Fibroblast of skin of right quadriceps (primary cell): ENCODE results near the gene MYOG.
A peak's percentile ranks its signal among the peaks of the same experiment; 100 is the strongest.

Experiments
- DNase-seq: peaks from one replicate; pipeline ENCODE4 v3.0.0-alpha.2; 2013

The MYOG gene

DNA sequence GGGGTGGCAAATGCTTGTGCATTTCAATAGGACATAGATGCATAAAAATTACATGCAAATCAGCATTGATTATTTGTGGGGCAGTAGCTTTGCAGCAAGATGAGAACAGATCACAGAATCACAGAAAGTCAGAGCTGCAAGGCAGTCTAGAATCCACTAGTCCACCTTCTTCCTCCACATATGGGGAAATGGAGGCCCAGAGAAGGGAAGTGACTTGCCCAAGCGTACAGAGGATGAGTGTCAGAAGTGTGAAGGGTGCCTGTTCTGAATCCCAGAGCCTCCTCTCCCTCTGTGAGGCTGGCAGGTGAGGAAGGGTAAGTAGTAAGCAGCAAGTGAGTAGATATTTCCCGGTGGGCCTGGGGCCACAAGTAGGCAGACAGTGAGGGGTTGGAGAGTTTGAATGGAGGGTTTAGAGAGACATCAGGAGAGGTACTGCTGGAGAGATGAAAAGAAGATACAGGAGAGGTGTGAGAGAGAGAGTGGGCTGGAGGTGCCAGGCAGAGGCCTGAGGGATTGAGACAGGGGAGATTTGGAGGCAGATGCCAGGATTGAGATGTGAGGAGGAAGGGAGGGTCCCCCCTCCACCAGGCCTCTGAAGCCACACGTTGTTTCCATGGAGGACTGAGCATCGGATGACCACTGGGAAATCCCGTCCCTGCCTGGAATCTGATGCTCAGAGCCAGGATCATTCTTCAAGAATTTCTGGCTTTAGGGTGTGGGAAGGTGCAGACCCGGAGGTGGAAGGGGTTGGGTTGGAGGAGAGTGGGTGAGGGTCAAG is 4.8 kb upstream of the MYOG start:
- no peak for DNase-seq

DNA sequence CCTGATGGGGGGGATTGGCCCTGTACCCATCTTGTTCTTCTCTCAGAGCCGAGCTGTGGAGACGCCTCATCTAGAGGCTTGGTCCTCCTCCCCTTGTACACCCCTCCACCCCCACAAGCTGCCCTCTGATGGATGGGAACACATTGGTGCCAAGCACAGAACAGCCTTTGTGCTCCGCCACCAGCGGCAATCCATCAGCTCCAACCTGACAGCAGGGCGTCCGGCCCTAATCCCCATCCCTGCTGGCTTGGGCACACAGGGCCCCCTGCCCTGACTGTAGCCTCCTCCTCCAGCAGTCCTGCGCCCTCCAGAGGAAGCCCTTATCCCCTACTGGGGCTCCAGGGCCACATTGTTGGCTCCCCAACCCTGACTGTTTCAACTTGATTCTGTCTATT is 3.8 kb upstream of the MYOG start:
- DNase-seq = no peak

DNA sequence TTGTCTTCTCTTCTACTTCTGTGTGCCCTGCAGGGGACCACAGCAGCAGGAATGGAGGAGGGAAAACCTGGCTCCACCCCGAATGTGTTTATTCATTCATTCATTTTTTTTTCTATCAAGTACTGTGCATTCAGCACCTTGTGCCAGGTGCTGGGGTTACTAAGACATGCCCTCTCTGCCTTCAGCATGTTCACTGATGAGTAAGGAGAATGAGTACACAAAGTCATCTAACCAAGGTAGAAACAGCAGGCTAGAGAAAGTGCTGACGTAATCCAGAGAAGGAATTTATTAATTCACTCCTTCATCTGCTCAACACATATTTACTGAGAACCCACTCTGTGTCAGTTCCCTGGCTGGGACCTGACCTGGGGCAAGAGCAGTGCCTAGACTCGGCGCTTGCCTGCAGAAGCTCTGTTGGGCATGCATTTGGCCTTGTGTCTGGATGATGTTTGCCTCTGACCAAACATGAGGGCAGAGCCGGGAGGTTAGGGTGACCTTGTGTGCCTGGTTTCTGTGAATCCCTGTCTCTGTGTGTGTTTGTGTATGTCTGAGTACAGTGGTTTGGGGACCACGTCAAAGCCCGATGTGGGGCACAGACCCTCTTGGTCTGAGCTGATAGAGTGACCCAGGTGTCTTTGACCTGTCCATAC is 3.3 kb upstream of the MYOG start:
- no peak for DNase-seq

DNA sequence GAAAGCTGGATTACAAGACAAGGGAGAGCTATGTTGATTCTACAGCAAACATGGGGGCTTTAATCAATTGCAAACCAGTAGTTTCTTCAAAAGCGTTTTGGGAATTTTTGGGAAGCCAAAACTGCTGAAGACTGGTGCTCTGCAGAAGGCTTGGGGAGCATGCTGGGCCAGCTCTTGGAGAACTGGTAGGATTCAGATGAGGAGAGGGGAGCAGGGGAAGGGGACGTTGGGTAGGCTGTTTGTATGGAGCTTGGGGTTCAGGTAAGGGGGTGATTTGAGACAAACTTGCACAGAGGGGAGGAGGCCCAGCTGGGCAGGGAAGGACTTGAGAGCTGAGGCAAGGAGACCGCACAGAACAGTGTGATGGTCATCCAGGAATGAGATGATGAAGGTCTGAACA is 2.6 kb upstream of the MYOG start:
- no peak for DNase-seq

DNA sequence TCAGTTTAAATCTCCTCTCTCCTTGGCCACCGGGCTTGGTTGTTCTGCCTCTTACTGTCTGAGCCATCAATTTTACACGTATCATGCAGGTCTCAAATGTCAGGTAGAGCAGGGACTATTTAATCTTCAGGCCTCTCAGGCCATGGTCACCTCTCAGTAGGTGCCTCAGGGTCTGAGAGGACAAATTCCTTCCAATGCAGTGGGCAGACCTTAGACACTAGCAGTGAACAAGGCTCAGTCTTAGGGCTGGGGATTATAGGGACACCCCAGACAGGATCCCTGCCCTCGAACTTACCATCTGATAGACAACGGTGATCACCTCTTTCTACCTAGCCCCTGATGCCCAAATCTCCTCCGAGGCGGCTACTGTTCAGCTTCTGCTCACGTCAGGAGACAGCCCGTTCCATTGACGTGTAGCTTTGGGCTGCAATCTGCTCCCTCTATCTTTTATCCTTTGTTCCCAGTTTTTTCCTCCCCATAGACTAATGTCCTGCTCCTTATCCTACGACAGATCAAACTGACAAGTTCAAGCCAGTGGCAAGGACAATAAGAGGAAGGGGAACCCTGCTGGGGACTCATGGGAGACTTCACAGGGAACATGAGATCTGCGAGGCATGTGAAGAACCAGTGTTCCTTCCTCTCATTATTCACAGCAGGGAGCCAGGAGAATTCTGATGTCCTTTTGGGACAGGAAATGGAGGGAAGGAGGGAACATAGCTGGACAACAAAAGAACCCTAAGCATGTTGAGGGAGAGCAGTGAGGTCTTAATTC is 1.4 kb upstream of the MYOG start:
- DNase-seq = no peak

DNA sequence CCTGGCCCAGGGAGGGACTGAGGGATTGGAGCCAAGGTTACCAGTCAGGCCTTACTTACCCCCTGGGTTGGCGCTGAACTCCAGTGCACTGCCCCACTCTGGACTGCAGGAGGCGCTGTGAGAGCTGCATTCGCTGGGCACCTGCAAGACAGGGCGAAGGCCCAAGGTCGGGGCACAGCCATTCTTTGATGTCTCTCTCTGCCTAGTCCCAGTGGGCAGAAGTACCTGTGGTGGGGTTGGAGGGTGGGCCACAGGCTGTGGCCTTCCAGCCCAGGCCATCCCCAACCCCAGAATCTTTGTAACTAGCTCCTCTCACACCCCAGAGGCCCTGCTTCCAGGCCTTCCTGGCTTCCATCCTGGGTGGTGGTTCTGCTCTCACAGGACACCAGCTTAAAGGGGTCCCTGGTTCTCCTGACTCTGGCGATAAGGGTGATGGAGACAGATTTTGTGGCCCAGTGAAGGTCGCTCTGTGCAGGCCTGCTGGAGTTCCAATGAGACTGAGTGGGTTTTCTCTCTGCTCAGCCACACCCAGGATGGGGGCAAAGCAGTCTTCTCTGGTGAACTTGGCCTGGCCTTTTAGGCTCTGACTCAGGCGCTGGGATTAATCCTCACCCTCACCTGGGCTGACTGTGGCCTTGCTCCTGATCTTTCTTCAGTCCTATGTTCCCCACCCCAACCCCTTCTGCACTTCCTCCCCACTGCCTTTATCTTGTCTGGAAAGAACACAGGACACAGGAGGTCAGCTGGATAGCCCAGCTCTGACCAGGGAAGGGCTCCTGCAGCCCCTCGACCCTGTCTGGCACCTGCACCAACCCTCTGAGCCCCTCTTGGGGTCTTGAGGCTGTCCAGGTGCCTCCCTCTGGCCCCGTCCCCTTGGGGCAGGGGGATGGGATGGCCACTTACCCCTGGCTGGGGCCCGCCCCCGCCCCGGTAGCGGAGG is 954 bp downstream of the MYOG start:
- no peak for DNase-seq

DNA sequence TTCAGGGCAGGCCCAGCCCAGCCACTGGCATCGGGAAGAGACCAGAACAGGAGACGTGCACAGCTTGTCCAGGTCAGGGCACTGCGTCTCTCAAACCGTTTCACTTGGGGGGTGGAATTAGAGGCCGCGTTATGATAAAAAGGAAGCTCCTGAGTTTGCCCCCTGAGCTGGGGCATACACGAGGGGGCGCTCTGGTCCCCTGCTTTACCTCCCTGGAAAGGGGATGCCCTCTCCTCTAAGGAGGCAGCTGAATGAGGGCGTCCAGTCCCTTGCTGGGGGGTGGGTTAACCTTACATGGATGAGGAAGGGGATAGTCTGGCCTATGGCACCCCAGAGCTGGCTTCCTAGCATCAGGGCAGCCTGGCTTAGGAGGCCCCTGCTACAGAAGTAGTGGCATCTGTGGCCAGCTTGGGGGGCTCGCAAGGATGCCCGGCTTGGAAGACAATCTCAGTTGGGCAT is 2.3 kb downstream of the MYOG start:
- no peak for DNase-seq

DNA sequence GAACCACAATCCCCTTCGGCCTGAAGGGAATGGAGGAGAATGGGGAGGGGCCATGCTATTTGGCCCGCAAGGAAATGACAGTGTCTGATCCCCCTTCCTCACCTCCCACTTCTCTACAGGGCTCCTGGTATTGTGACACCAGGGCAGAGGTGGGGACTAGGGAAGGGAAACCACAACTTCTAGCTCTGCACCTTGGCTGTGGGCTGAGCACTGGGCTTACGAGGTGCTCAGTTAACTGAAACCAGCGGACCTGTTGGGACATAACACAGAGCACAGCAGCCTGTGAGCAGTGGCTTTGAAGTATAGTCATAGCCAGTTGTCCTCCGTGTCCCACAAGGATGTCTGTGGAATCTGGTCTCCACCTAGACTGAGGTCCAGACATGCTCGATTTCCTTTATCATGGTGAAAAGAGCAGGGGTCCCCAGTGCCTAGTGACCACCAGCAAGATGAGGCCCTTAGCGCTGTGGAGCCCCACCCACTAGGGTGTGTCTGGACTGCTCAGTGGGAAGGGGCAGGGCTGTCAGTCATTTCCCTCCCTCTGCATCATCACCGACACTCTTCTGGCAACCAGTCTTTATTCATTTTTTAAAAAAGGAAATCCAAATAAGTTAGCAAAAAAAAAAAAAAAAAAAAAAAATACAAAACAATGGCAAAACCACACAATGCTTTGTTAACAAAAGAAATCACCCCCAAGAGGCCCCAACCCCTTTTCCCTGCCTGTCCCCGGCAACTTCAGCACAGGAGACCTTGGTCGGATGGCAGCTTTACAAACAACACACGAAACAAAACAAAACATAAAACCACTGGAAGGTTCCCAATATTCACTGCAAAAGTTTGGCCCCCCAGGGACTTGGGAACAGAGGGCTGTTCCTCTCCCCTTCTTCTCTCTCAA is 3.0 kb downstream of the MYOG start:
- DNase-seq = no peak

DNA sequence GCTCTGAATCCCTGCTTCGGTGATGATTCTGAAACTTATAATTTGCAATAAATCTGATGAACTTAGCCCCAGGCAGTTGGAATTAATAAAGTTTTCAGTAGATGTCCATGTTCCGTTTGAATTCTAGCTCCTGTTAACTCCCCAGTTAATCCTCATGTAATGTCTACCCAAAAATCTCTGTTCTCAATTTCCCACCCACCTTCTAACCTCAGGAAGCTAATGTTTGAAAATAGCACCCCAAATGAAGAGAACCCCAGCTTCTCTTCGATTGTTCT is 3.6 kb downstream of the MYOG start:
- DNase-seq = no peak

DNA sequence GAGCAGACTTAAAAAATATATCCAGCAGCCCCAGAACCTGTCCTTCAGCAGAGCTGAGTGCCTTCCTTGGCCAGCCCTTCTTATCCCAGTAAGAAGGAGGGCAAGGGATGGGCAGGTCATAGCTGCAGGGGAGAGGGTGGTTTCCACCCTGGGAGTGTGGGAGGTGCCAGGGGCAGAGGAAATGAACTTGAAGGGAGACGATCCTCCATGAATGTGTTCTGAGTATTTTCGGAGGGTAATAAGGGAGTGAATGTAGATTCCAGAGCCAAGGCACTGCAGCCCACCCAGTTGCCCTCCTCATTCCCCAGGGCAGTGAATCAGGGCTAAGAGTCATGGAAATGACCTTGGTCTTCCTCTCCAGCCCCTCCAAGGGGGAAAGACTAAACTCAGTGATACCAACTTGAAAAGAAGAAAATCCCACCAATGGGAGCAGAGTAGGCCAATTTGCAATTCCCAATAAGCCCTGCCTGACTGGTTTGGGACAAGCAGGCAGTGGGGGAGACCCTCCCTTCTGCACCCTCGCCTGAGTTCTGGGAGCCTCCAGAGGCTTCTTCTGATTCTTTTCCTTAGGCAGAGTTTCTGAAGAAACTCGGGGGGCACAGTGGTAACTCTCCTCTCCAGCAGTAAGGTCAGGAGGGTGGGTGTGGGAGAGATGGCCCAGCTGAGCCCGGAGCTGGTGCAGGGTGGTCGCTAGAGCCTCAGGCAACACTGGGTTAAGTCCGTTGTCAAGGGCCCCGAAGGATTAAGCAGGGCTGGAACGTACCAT is 4.2 kb downstream of the MYOG start:
- DNase-seq = no peak

DNA sequence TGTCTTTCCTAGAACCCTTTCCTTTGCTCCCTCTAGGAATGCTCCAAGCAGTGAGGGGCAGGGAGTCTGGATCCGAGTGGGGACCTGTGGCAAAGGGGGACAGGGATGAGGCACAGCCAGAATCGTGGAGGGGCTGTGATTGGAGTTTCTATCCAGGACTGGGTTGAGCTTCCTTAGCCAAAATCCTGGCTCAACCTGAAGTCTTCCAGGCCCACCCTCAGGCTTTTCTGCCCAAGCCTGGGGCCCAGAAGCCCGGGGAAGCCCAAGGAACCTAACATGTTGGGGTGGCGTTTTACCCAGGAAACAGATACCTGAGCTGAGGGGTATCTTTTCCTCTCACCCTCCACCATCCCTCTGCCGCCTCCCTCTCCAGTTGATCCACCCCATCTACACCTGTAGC is 5.4 kb downstream of the MYOG start:
- no peak for DNase-seq

DNA sequence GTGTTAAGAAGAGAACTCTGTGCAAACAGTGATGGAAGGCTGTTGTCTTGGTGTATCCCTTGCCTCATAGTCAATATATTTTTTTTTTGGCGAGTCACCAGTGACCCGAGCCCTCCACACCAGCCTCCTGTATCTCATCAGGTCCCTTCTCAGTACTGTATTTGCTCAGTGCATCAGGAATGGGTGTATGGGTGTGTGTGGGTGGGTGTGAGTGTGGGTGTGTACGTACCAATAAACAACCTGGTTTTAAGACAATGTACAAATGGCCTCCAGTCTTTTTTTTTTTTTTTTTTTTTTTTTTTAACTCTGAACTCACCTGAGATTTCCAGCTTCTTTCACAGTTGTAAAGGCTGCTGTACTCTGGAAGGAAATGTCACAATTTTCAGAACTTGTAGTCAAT is 7.3 kb downstream of the MYOG start:
- no peak for DNase-seq

GRCh38 chr1:203077956-203078355 is 7.9 kb downstream of the MYOG start:
- no peak for DNase-seq

DNA sequence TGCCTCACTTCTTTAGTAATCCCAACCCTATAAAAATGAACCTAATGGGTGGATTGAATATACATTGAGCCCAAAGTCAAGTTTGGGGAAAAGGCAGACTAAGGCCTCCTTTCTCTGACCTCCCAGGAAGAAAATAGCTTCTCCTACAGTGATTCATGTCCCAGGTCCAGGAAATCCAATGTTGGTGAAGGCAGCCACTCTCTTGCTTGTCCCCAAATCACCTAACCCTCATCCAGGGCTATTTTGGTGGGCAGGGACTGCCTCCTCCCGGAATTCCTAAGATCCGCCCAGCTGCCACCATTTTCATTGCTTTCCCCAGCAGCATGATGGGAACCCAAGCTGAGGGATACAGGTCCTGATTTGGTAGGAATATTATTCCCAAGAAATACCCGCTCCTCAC is 8.4 kb downstream of the MYOG start:
- no peak for DNase-seq

- DNase-seq = no peak
Measured at GRCh38 chr1:203076031-203076511, 9.7 kb downstream of the MYOG start.

DNA sequence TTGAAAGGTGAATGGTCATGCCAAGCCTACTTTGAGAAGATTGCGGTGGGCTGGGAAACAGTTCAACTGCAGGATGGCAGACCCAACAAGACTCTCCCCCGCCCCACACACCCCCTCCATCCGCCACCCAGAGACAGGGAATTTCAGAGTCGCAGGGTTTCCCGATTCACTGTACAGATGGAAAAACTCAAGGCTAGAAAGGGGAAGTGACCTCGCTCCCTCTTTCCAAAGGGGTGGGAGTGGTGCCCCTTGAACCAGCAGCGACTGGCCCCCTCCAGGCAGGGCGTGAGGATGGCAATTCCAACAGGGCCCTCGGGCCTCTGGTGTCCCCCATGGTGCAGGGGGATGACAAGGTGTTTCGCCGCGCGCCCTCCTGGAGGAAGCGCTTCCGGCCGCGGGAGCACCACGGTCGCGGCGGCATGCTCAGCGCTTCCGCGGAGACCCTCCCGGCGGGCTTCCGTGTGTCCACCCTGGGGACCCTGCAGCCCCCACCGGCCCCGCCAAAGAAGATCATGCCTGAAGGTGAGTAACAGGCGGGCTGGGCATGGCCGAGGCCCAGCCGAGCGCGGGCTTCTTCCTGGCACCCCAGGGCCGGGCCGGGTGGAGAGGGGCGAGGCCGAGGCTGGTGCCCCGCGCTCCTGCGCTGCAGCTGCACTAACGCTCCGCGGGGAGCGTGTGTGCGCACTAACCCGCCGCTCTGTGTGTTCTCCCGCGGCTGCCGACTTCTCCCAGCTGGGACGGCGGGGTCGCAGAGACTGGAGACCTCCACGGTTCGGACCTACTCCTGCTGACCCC is 10.4 kb downstream of the MYOG start:
- no peak for DNase-seq

GRCh38 chr1:203074610-203075009 is 11.2 kb downstream of the MYOG start:
- DNase-seq = no peak

DNA sequence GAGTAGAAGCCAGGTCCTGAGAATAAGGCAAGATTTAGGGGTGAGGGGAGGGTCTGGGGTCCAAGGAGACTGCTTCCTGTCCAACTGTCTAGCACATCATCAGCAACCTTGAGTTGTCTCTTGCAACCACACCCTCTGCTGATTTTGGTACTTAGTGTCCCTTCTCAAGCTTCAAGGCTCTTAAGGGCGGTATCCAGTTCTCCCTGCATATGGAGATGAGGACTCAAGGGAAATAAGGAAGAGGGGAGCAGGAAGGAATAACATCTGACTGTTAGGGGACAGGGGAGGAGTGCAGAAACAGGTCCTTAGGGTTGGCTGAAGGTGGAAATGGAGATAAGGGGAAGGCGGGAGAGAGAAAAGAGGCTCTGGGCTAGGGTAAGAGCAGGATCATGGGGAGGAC is 12.3 kb downstream of the MYOG start:
- DNase-seq = no peak

DNA sequence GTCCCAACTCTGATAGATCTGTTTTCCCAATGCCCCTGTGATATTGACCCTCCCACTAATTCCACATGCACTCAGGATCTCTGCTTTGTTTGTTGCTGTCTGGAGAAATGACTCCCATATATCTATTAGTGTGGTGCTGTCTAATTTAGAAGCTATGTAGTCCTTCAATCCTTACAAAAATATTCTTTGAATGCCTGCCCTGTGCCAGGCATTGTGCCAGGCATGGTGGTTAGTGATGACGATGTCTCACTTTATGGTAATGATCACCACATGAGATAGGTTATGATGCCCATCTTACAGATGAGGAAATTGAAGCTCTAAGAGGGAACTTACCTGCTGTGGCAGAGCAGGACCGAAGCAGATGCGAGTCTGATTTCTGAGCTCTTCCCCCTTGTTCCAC is 12.9 kb downstream of the MYOG start:
- peak; percentile 13 for DNase-seq

DNA sequence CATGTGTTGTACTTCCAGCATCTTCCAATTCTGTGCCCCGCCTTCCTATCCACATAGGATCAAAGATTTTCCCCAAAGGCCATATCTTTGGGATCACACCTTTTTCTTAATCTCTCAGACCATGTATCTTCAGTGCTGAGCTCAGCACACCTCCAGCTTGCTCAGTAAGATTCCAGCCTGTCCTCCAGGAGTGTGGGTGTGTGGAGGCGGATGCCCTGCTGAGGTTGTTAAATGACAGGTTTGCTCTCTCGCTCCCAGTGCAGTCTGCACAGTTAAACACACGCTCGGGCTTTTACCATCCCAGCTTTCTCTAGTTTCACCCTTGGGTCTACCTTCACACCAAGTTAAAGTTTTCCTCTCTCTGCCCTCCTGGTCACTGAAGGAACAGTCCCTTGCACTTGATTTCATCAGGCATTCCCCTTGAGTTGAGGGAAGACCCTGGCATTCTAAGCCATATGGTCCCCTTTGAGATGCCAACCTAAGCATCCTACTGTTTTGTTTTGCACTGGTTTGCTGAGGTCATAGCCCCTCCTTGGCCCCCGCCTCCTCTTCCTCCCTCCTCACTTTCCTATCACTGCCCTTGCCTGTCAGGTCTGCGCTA is 13.7 kb downstream of the MYOG start:
- no peak for DNase-seq
